ENCODE measurements around the gene SH3PXD2A. TPM values are rescaled to one million over a fixed set of nuclear protein-coding genes. Genes with fewer than 3 reads are reported as not detected.

The SH3PXD2A gene
- total RNA-seq, 1 experiment from 2014 or later, result 13.2 TPM

DNA sequence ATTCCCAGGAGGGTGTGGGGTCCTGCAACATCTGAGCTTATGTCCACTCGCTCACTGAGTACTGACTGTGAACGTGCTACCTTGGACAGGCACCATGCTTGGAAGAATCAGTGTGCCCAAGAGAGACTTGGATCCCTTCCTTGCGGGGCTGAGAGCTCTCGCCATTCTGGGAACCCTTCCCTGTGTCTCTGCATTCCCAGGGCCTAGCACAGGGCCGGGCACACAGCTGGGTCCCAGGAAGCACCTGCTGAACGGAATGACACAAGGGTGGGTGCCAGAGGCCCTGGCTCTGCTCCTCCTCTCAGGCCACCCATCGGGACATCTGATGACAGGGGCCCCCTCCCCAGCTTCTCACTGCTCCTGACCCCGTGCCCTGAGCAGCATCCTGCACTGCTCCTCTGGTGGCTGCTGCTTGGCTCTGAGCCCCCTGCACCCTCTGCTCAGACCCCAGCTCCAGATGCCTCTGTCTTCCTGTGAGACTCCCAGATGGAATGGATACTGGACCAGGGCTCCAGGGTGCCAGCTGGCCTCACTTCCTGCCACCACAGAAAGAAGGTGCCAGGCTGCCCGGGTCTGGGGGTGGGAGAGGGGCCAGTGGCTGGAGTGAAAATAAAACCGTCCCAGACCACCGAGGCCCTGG, 232.3 kb downstream of the SH3PXD2A start:
- no peaks in the 10 kb centered on the region for H3K27me3 Mint-ChIP-seq (ENCODE audit: insufficient read depth, unreplicated experiment)
- H3K9me3 Mint-ChIP-seq (ENCODE audit: unreplicated experiment), result no peaks in the 10 kb centered on the region
- H3K4me1 Mint-ChIP-seq (ENCODE audit: insufficient read depth, unreplicated experiment), result no peaks in the 10 kb centered on the region
- H3K36me3 Mint-ChIP-seq (ENCODE audit: insufficient read depth, unreplicated experiment), result peaks cover 6% of the 10 kb centered on the region
- CTCF ChIA-PET, result interaction anchor here (0.7 kb wide), 1 partner anchor 96 kb away, joined by 3 read pairs; no protein-coding TSS in a partner anchor
- no peak for DNase-seq (ENCODE audit: unreplicated experiment)
- no peak overlapping the region for H3K27ac Mint-ChIP-seq (ENCODE audit: low read depth, unreplicated experiment)
- POLR2A ChIA-PET, result no interaction called here
- BruUV-seq (replicated peaks), result no TSS peak
- TF ChIP-seq, protein P1, sequence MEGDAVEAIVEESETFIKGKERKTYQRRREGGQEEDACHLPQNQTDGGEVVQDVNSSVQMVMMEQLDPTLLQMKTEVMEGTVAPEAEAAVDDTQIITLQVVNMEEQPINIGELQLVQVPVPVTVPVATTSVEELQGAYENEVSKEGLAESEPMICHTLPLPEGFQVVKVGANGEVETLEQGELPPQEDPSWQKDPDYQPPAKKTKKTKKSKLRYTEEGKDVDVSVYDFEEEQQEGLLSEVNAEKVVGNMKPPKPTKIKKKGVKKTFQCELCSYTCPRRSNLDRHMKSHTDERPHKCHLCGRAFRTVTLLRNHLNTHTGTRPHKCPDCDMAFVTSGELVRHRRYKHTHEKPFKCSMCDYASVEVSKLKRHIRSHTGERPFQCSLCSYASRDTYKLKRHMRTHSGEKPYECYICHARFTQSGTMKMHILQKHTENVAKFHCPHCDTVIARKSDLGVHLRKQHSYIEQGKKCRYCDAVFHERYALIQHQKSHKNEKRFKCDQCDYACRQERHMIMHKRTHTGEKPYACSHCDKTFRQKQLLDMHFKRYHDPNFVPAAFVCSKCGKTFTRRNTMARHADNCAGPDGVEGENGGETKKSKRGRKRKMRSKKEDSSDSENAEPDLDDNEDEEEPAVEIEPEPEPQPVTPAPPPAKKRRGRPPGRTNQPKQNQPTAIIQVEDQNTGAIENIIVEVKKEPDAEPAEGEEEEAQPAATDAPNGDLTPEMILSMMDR (IDR thresholded peaks at IDR 0.05; ENCODE audit: unreplicated experiment), result no peak
- intact Hi-C loops (cut with micrococcal nuclease), result no loop called here
- H3K4me3 Mint-ChIP-seq (ENCODE audit: unreplicated experiment), result no peak overlapping the region

GRCh38 chr10:103622286-103622685, 233.1 kb downstream of the SH3PXD2A start:
- POLR2A ChIA-PET, result no interaction called here
- DNase-seq (ENCODE audit: unreplicated experiment), result no peak
- Mint-ChIP-seq H3K27ac (ENCODE audit: low read depth, unreplicated experiment) (no peak overlapping the region), H3K9me3 (ENCODE audit: unreplicated experiment) (no peaks in the 10 kb centered on the region), H3K4me3 (ENCODE audit: unreplicated experiment) (no peak overlapping the region), H3K4me1 (ENCODE audit: insufficient read depth, unreplicated experiment) (no peaks in the 10 kb centered on the region), H3K36me3 (ENCODE audit: insufficient read depth, unreplicated experiment) (no peaks in the 10 kb centered on the region), H3K27me3 (ENCODE audit: insufficient read depth, unreplicated experiment) (no peaks in the 10 kb centered on the region)
- intact Hi-C loops (cut with micrococcal nuclease), result no loop called here
- BruUV-seq (replicated peaks), result no TSS peak
- CTCF ChIA-PET, result interaction anchor here (0.7 kb wide), 1 partner anchor 96 kb away, joined by 3 read pairs; no protein-coding TSS in a partner anchor
- TF ChIP-seq, protein P1 (IDR thresholded peaks at IDR 0.05; ENCODE audit: unreplicated experiment), result no peak

DNA sequence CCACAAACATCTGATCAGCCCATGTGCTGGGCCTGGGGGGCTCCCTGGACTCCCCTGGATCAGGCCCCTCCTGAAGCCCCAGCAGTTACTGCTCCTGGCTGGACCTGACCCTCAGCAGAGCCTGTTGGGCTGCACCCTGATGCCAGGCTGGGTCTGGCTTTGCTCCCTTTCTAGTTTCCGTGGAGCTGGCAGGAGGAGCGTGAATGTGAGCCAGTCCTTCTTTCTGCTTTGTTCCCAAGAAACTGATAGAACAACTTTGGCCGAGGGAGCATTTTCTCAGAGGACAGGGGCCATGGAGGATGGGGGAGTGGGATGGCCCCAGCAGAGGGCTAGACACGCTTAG, 233.6 kb downstream of the SH3PXD2A start:
- no peaks in the 10 kb centered on the region for H3K36me3 Mint-ChIP-seq (ENCODE audit: insufficient read depth, unreplicated experiment)
- BruUV-seq (replicated peaks), result no TSS peak
- ChIA-PET POLR2A (no interaction called here), CTCF (interaction anchor here (1.0 kb wide), 1 partner anchor 17 kb away, joined by 3 read pairs; no protein-coding TSS in a partner anchor)
- no peaks in the 10 kb centered on the region for H3K27me3 Mint-ChIP-seq (ENCODE audit: insufficient read depth, unreplicated experiment)
- intact Hi-C loops (cut with micrococcal nuclease), result no loop called here
- no peaks in the 10 kb centered on the region for H3K9me3 Mint-ChIP-seq (ENCODE audit: unreplicated experiment)
- no peaks in the 10 kb centered on the region for H3K4me1 Mint-ChIP-seq (ENCODE audit: insufficient read depth, unreplicated experiment)
- TF ChIP-seq, protein P1 (IDR thresholded peaks at IDR 0.05; ENCODE audit: unreplicated experiment), result no peak
- no peak overlapping the region for H3K4me3 Mint-ChIP-seq (ENCODE audit: unreplicated experiment)
- no peak overlapping the region for H3K27ac Mint-ChIP-seq (ENCODE audit: low read depth, unreplicated experiment)
- DNase-seq (ENCODE audit: unreplicated experiment), result no peak

DNA sequence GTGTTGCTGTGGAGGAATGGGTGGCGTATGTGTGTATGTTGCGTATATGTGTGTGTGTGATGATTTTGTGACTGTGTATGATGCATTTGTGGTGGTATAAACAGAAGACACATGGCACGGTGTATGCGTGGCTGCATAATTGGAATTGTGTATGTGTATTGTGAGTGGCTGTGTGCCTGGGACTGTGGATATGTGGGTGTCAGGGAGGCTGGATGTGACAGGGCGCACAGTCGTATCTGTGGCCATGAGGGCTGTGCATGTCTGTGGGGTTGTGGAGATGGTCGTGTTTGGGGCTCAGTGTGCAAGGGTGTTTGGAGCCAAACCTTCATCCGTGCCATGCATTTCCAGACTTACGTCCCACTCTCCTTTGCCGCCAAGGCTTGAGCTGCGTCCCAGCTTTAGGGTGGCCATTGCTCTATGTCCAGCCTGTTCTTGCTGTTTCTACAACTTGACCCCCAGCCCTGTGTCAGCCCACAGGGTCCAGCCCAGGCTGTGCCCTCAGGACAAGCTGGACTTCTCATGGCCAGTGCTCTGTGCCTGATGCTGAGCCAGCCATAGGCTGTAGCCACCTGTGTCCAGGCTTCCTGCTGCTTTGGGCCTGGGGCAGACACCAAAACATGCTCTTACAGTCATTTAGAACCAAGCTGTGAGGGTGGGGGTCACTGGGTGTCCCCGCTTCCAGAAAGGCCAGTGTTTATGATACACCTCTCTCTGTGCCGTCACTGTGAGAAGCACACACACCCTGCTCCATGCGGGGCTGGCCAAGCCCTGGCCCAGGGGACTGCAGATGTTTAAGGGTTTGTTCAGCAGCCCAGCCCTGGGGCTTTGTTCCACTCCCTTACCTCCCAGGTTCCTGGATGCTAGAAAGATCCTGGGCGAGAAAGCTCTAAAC, 234.2 kb downstream of the SH3PXD2A start:
- CTCF ChIA-PET, result interaction anchor here (1.0 kb wide), 1 partner anchor 16 kb away, joined by 3 read pairs; no protein-coding TSS in a partner anchor
- no TSS peak for BruUV-seq (replicated peaks)
- no peaks in the 10 kb centered on the region for H3K36me3 Mint-ChIP-seq (ENCODE audit: insufficient read depth, unreplicated experiment)
- no peaks in the 10 kb centered on the region for H3K27me3 Mint-ChIP-seq (ENCODE audit: insufficient read depth, unreplicated experiment)
- intact Hi-C loops (cut with micrococcal nuclease), result no loop called here
- POLR2A ChIA-PET, result no interaction called here
- no peak for DNase-seq (ENCODE audit: unreplicated experiment)
- no peak overlapping the region for H3K27ac Mint-ChIP-seq (ENCODE audit: low read depth, unreplicated experiment)
- H3K9me3 Mint-ChIP-seq (ENCODE audit: unreplicated experiment), result no peaks in the 10 kb centered on the region
- TF ChIP-seq, protein P1 (IDR thresholded peaks at IDR 0.05; ENCODE audit: unreplicated experiment), result no peak
- no peaks in the 10 kb centered on the region for H3K4me1 Mint-ChIP-seq (ENCODE audit: insufficient read depth, unreplicated experiment)
- H3K4me3 Mint-ChIP-seq (ENCODE audit: unreplicated experiment), result no peak overlapping the region

Data from MCF 10A (cell line).